Uterus (tissue), 4 donors: ENCODE measurements around the gene CTDSPL. TPM values are rescaled to one million over a fixed set of nuclear protein-coding genes. Genes with fewer than 3 reads are reported as not detected.

ENCODE experiments used
- DNase-seq, 2 donors: peaks; one replicate each; pipeline ENCODE4 v3.0.0-alpha.2; 2019 to 2020
- H3K27ac ChIP-seq, 2 donors: fragments of 200-600 bp; sonication (generic); 1 replicate in 1 of 2; 2 replicates in 1 of 2; pipeline ENCODE4 v1.5.1; 2016 to 2018
- H3K27me3 ChIP-seq, 2 donors: fragments of 200-600 bp; sonication (generic); one replicate each; pipeline ENCODE4 v1.5.1; 2018 to 2019; ENCODE audit warnings: control low read depth in 1 of 2
- H3K36me3 ChIP-seq, 2 donors: fragments of 200-600 bp; sonication (generic); one replicate each; pipeline ENCODE4 v1.5.1; 2019; ENCODE audit warnings: control low read depth in 1 of 2
- H3K4me1 ChIP-seq, 2 donors: fragments of 200-600 bp; sonication (generic); one replicate each; pipeline ENCODE4 v1.5.1; 2018 to 2019; ENCODE audit warnings: control low read depth in 1 of 2
- H3K4me3 ChIP-seq, 2 donors: fragments of 200-600 bp; sonication (generic); 1 replicate in 1 of 2; 2 replicates in 1 of 2; pipeline ENCODE4 v1.5.1; 2018 to 2019; ENCODE audit warnings: mild to moderate bottlenecking in 1 of 2
- H3K9me3 ChIP-seq, 2 donors: fragments of 200-600 bp; sonication (generic); one replicate each; pipeline ENCODE4 v1.5.1; 2019; ENCODE audit warnings: control low read depth in 1 of 2
- POLR2A ChIP-seq, 2 donors: fragments of 450-650 bp; IDR thresholded peaks; one replicate each; pipeline ENCODE4 v1.6.1; 2016; ENCODE audit warnings: antibody characterized with exemption in 2 of 2, mild to moderate bottlenecking in 1 of 2, moderate library complexity in 1 of 2
- intact Hi-C: fragments of 100-400 bp; cut with DNase I; formaldehyde crosslinking; loops from one replicate; pipeline ENCODE4 v1.15.1; 2023; ENCODE audit warnings: low total_unique reads
- total RNA-seq, 4 donors: library from RNA; depleted of rRNA in 3 of 4; stranded (reverse); fragments of >200 nt in 3 of 4; gene quantifications; one replicate each; pipeline versions ENCODE4 v1.1.0 to v1.2.4, GENCODE V29; 2014 to 2023
- TF ChIP-seq, protein P1 (sequence below), 4 experiments: fragments of 200-600 bp in 2 of 4; fragments of 450-650 bp in 2 of 4; sonication (generic) in 2 of 4; IDR thresholded peaks; one replicate each; pipeline ENCODE4 v1.5.1; 2016 to 2019; ENCODE audit warnings: antibody characterized with exemption in 4 of 4, mild to moderate bottlenecking in 2 of 4, moderate library complexity in 1 of 4
- donor health status: DM: yes; HTN: yes; CAD: no.

CTDSPL gene
- total RNA-seq, 4 donors from 2014 or later: 6.4 to 55.9 (median 28.7) TPM

DNA sequence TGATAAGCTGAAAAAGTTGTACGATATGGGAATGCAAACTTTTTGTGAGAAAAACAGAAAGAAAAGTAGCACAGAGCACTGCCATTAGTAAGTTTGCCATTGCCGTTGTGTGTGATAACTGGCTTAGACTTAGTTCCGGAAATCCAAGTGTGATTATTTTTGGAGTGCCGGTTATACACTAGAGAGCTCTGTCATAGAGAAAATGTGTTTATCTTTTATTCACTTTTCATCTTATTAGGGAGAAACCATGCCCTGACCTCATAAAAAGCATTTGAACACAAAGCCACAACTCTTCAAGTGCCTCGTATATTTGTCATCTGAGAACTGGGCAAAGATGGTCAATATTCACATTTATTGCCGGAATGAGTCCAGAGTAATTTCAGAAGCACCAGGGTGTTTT lies 36.1 kb downstream of the CTDSPL start:
- no peak overlapping the region for H3K4me3 ChIP-seq
- peaks cover 0 to 11% of the 10 kb centered on the region in 2 donors for H3K4me1 ChIP-seq
- H3K36me3 ChIP-seq: no peaks in the 10 kb centered on the region
- no peaks in the 10 kb centered on the region for H3K9me3 ChIP-seq
- intact Hi-C loops: no loop called here
- DNase-seq: no peak
- no peak overlapping the region for H3K27ac ChIP-seq
- TF ChIP-seq, protein P1, sequence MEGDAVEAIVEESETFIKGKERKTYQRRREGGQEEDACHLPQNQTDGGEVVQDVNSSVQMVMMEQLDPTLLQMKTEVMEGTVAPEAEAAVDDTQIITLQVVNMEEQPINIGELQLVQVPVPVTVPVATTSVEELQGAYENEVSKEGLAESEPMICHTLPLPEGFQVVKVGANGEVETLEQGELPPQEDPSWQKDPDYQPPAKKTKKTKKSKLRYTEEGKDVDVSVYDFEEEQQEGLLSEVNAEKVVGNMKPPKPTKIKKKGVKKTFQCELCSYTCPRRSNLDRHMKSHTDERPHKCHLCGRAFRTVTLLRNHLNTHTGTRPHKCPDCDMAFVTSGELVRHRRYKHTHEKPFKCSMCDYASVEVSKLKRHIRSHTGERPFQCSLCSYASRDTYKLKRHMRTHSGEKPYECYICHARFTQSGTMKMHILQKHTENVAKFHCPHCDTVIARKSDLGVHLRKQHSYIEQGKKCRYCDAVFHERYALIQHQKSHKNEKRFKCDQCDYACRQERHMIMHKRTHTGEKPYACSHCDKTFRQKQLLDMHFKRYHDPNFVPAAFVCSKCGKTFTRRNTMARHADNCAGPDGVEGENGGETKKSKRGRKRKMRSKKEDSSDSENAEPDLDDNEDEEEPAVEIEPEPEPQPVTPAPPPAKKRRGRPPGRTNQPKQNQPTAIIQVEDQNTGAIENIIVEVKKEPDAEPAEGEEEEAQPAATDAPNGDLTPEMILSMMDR (IDR thresholded peaks at IDR 0.05): no peak
- no peak for TF ChIP-seq POLR2A (IDR thresholded peaks at IDR 0.05)
- H3K27me3 ChIP-seq: no peaks in the 10 kb centered on the region

DNA sequence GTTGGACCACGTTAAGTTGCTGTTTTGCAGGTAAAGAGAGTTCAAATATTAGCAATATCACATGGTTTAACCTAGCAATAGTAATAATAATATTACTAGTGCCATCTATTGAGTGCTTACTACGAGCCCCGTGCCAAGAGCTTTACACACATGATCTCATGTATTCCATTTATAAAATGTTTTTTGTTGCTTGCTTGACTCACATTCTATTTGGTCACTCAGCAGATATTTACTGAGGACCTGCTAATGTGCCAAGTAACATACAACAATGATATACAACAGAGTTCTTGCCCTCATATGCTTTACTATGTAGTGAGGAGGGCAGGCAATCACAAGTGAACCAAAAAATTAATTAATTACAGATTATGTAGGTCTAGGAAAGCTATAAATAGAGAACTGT lies 36.7 kb downstream of the CTDSPL start:
- Histone ChIP-seq H3K27ac (no peak overlapping the region), H3K4me3 (no peak overlapping the region), H3K27me3 (no peaks in the 10 kb centered on the region), H3K9me3 (no peaks in the 10 kb centered on the region), H3K4me1 (peaks cover 0 to 8% of the 10 kb centered on the region in 2 donors), H3K36me3 (no peaks in the 10 kb centered on the region)
- no peak for DNase-seq
- TF ChIP-seq, protein P1 (IDR thresholded peaks at IDR 0.05): no peak
- intact Hi-C loops: no loop called here

DNA sequence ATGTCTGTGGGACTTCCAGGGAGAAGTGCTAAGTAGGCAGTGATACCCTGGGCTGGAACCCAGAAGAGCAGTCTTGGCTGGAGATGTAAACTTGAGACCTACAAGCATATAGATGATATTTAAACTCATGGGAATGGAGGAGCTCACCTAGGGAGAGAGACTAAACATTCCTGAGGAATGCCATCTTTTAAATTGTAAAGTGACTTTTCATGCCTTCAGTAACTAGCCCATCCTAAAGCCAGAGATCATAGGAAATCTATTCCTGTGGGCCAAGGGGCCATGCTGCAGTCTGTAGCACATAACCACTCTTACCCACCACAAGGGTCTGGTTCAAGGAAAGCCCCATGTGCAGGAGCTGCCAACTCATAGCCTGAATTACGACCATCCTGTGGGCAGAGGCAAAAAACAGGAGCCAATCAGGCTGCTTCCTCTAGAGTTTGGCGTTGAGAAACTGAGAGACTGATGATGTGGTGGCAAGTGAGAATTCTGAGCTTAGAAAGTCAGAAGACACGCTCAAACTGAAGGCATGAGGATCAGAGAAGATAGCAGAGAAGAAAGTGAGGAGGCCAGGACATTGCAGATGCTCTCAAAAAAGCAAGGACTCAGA lies 37.5 kb downstream of the CTDSPL start:
- Histone ChIP-seq H3K27ac (no peak overlapping the region), H3K36me3 (no peaks in the 10 kb centered on the region), H3K27me3 (no peaks in the 10 kb centered on the region), H3K9me3 (no peaks in the 10 kb centered on the region), H3K4me3 (no peak overlapping the region), H3K4me1 (peaks cover 0 to 8% of the 10 kb centered on the region in 2 donors)
- TF ChIP-seq POLR2A (IDR thresholded peaks at IDR 0.05): no peak
- TF ChIP-seq, protein P1 (IDR thresholded peaks at IDR 0.05): no peak
- intact Hi-C loops: no loop called here
- DNase-seq: no peak

DNA sequence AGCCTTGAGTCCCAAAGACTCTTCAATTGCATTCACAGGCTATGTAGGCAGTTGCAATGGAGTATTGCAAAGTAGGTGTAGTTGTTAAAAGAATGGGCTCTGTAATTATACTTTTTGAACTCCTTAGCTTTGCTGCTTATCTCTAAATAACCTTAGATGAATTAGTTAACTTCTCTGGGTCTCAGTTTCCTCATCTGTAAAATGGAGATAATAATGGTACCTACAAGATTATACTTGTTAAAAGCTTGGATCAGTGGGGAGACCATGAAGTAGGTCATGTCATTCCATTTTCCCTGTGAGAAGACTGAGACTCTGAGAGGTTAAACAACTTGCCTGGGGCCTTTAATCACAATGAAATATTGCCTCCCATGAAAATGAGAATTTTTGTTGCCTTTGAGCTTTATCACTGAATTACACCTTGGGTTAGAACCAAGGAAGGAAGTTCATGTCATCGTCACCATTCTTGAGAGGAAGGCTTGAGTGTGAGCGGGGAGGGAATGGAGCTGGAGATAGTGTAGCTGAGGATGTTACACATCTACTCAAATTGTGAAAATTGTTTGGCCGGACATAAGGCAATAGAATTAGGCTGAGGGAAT lies 38.1 kb downstream of the CTDSPL start:
- H3K36me3 ChIP-seq: no peaks in the 10 kb centered on the region
- DNase-seq: no peak
- TF ChIP-seq, protein P1 (IDR thresholded peaks at IDR 0.05): no peak
- TF ChIP-seq POLR2A (IDR thresholded peaks at IDR 0.05): no peak
- peaks cover under 1 to 8% of the 10 kb centered on the region in 2 donors for H3K4me1 ChIP-seq
- H3K27me3 ChIP-seq: no peaks in the 10 kb centered on the region
- intact Hi-C loops: no loop called here
- H3K4me3 ChIP-seq: no peak overlapping the region
- H3K9me3 ChIP-seq: no peaks in the 10 kb centered on the region
- no peak overlapping the region for H3K27ac ChIP-seq

DNA sequence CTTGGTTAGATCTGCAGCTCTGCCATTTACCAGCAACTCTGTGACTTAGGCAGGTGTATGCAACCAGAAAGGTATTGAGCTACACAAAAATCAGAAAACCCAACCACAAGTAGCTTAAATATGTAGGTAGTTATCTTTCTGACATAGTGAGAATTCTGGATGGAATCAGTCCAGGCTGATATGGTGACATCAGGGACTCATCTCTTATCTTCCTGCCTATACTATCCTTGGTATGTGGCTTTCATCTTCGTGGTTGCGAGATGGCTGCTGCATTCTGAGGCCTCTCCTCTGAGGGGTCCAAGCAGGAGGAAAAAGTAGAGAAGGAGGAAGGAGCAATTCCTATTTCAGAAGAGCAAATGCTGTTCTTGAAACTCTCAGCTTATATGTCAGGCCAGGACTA lies 40.0 kb downstream of the CTDSPL start:
- peaks cover 13 to 24% of the 10 kb centered on the region in 2 donors for H3K4me1 ChIP-seq
- intact Hi-C loops: no loop called here
- no peak overlapping the region for H3K4me3 ChIP-seq
- no peak for DNase-seq
- H3K27me3 ChIP-seq: no peaks in the 10 kb centered on the region
- no peaks in the 10 kb centered on the region for H3K36me3 ChIP-seq
- no peak overlapping the region for H3K27ac ChIP-seq
- no peaks in the 10 kb centered on the region for H3K9me3 ChIP-seq
- TF ChIP-seq, protein P1 (IDR thresholded peaks at IDR 0.05): no peak
